HG03103 (cell line): ENCODE results near the gene ZNF208.
"Not testable (repeated sequence)": the region's sequence is repeated elsewhere in the genome, so short reads cannot be mapped to it uniquely, and the experiment has no call there.

Experiments
- ATAC-seq: cut with Tn5 transposase; IDR thresholded peaks from one replicate; pipeline ENCODE4 v1.9.1; 2021; ENCODE audit warnings: low read depth; ENCODE audit not compliant: unreplicated experiment

Gene ZNF208

GRCh38 chr19:21885516-21885915 lies 125.2 kb downstream of the ZNF208 start:
- ATAC-seq, result not testable (repeated sequence)

GRCh38 chr19:21884786-21885185 lies 126.0 kb downstream of the ZNF208 start:
- ATAC-seq, result not testable (repeated sequence)

GRCh38 chr19:21883516-21883915 lies 127.2 kb downstream of the ZNF208 start:
- ATAC-seq, result no peak
